HepG2 (cell line): ENCODE results near the gene DLAT. TPM values are rescaled to one million over a fixed set of nuclear protein-coding genes. Genes with fewer than 3 reads are reported as not detected.

Experiments
- ATAC-seq: fragments of 200-7000 bp; cut with Tn5 transposase; 3 replicates; pipeline ENCODE4 v1.9.1; 2020; ENCODE audit warnings: mild to moderate bottlenecking, moderate library complexity
- BruUV-seq: library from RNA; stranded (reverse); fragments of 400-500 nt; replicated peaks from 2 replicates; lab custom pipeline; 2021; lab: Mats Ljungman, UMichigan
- CTCF ChIA-PET: fragments of 300-600 bp; formaldehyde crosslinking; extraction: SDS; loops from one replicate; lab custom pipeline; 2021; ENCODE audit warnings: low total read pairs, inconsistent platforms, low intra/inter-chr PET ratio; lab: Yijun Ruan, JAX
- POLR2A ChIA-PET: fragments of 350-600 bp; sonication (Branson Sonifier 250); formaldehyde crosslinking; loops from one replicate; lab custom pipeline; 2020; ENCODE audit warnings: antibody characterized with exemption, inconsistent platforms; lab: Yijun Ruan, JAX
- DNase-seq: peaks from one replicate; pipeline ENCODE4 v3.0.0-alpha.2; 2015; ENCODE audit warnings: low spot score
- FAIRE-seq: peaks from 3 replicates; lab custom pipeline; 2011; peaks lifted over from hg19 to GRCh38; lab: Jason Lieb, UNC
- H2AFZ ChIP-seq: one replicate; pipeline ENCODE4 v1.6.1; 2011; ENCODE audit warnings: low read length, inconsistent platforms
- H3K27ac ChIP-seq: fragments of 300-600 bp; 3 replicates; pipeline ENCODE4 v1.8.0; 2011; ENCODE audit warnings: mixed run types, mild to moderate bottlenecking, mixed read lengths, low read length, inconsistent platforms; ENCODE audit not compliant: insufficient read depth; ENCODE audit errors: extremely low read length
- H3K27me3 ChIP-seq, 2 experiments: fragments of 200-600 bp in 1 of 2; 2 replicates in 1 of 2; 3 replicates in 1 of 2; pipeline versions ENCODE4 v1.6.0 to v1.8.0; 2011; ENCODE audit warnings: low read length in 2 of 2, mild to moderate bottlenecking in 2 of 2, moderate library complexity in 2 of 2, inconsistent platforms in 1 of 2; ENCODE audit not compliant: insufficient read depth in 2 of 2, control insufficient read depth in 1 of 2
- H3K36me3 ChIP-seq, 2 experiments: fragments of 200-600 bp in 1 of 2; replicated peaks in 1 of 2; 2 replicates in 1 of 2; 3 replicates in 1 of 2; pipeline versions ENCODE4 v1.5.1 to v1.8.0; 2011; ENCODE audit warnings: low read length in 2 of 2, inconsistent platforms in 1 of 2; ENCODE audit not compliant: insufficient read depth in 2 of 2, control insufficient read depth in 1 of 2
- H3K4me1 ChIP-seq: 2 replicates; pipeline ENCODE4 v1.5.1; 2012; ENCODE audit warnings: low read length, inconsistent platforms; ENCODE audit not compliant: insufficient read depth
- H3K4me2 ChIP-seq: 2 replicates; pipeline ENCODE4 v1.6.0; 2011; ENCODE audit warnings: low read depth, low read length, inconsistent platforms
- H3K4me3 ChIP-seq, 3 experiments: fragments of 200-600 bp in 1 of 3; sonication (generic), shearing (Covaris generic) in 1 of 3; replicated peaks in 1 of 3; 2 replicates each; pipeline ENCODE4 v1.5.1; 2011 to 2016; ENCODE audit warnings: low read length in 3 of 3, inconsistent platforms in 2 of 3, low read depth in 2 of 3, mild to moderate bottlenecking in 2 of 3, control low read depth in 1 of 3, mixed read lengths in 1 of 3; ENCODE audit not compliant: insufficient read depth in 1 of 3
- H3K79me2 ChIP-seq: one replicate; pipeline ENCODE4 v1.6.1; 2011; ENCODE audit warnings: low read length, inconsistent platforms; ENCODE audit not compliant: insufficient read depth
- H3K9ac ChIP-seq: 2 replicates; pipeline ENCODE4 v1.6.0; 2011; ENCODE audit warnings: mild to moderate bottlenecking, low read depth, low read length, inconsistent platforms; ENCODE audit not compliant: insufficient read depth
- H3K9me3 ChIP-seq: 2 replicates; pipeline ENCODE4 v1.5.1; 2012; ENCODE audit warnings: mild to moderate bottlenecking, low read length
- H4K20me1 ChIP-seq: 2 replicates; pipeline ENCODE4 v1.6.0; 2011; ENCODE audit warnings: inconsistent platforms, mild to moderate bottlenecking, low read length, moderate library complexity; ENCODE audit not compliant: insufficient read depth
- CCAR2 ChIP-seq: fragments of 200-400 bp; formaldehyde crosslinking; optimal IDR thresholded peaks from 2 replicates; pipeline ENCODE3; 2018; ENCODE audit warnings: low read depth, mild to moderate bottlenecking, low read length, moderate library complexity
- MYC ChIP-seq: sonication (generic); formaldehyde crosslinking; IDR thresholded peaks from 2 replicates; pipeline ENCODE4 v1.9.0; 2021; ENCODE audit warnings: missing genetic modification reagents, borderline replicate concordance
- RBFOX2 ChIP-seq: fragments of 200-400 bp; formaldehyde crosslinking; IDR thresholded peaks from 2 replicates; pipeline ENCODE4 v1.6.1; 2017; ENCODE audit warnings: low read depth, mild to moderate bottlenecking, low read length
- ZBTB33 ChIP-seq: sonication (generic); formaldehyde crosslinking; IDR thresholded peaks from 2 replicates; pipeline ENCODE4 v1.4.0; 2020; ENCODE audit warnings: missing genetic modification reagents
- ZNF274 ChIP-seq: sonication (generic); formaldehyde crosslinking; IDR thresholded peaks from 2 replicates; pipeline ENCODE4 v1.5.1; 2020; ENCODE audit warnings: mild to moderate bottlenecking, missing genetic modification reagents
- ZNF331 ChIP-seq: sonication (generic); formaldehyde crosslinking; IDR thresholded peaks from 2 replicates; pipeline ENCODE4 v1.4.0; 2020; ENCODE audit warnings: missing genetic modification reagents
- ZNF468 ChIP-seq: sonication (generic); formaldehyde crosslinking; IDR thresholded peaks from 2 replicates; pipeline ENCODE4 v1.8.0; 2022; ENCODE audit warnings: mild to moderate bottlenecking, moderate library complexity, missing genetic modification reagents
- WGBS: methylation state at CpG from one replicate; pipeline ENCODE4 v1.1.6; 2017; ENCODE audit warnings: low lambda C conversion rate; 5-methylcytosine and 5-hydroxymethylcytosine counted together
- in situ Hi-C: cut with HindIII; loops from 2 replicates; pipeline ENCODE4 v1.10.0; 2017; ENCODE audit warnings: low pct_unique_long_range_greater_than_20kb; ENCODE audit not compliant: extremely low pct_ligation_motif_present
- intact Hi-C: fragments of 100-400 bp; cut with micrococcal nuclease; formaldehyde crosslinking; loops from one replicate; pipeline ENCODE4 v1.10.0; 2022; ENCODE audit not compliant: unreplicated experiment
- polyA plus RNA-seq, 8 experiments: library from polyadenylated mRNA; depleted of rRNA in 3 of 8; stranded (reverse) in 7 of 8; unstranded in 1 of 8; fragments of >200 nt; fragmentation: Illumina TruSeq in 4 of 8; extraction: Trizol in 4 of 8; gene quantifications; 2 replicates each; pipeline versions ENCODE4 v1.2.1 to v1.2.3, GENCODE V29; 2011 to 2016; ENCODE audit warnings: low read depth in 4 of 8, missing spikeins in 1 of 8, mixed read lengths in 1 of 8; ENCODE audit not compliant: insufficient read depth in 1 of 8
- total RNA-seq, 5 experiments: library from RNA; depleted of rRNA; stranded (reverse); fragments of >200 nt; fragmentation: Illumina TruSeq; extraction: Trizol; gene quantifications; 2 replicates each; pipeline ENCODE4 v1.2.3, GENCODE V29; 2016; ENCODE audit warnings: low read depth in 1 of 5

DLAT gene
- total and polyA plus RNA-seq, 2 of the 13 experiments (the other 11 are each of a cell fraction or from before 2014, with no cell fraction given), result 26.4 to 62.2 TPM

GRCh38 chr11:112051768-112052167 is 26.6 kb downstream of the DLAT start:
- Histone ChIP-seq H2AFZ (no peak overlapping the region), H3K9me3 (no peaks in the 10 kb centered on the region), H3K79me2 (peaks cover 5% of the 10 kb centered on the region), H3K4me2 (no peak overlapping the region), H3K4me3 (no peak overlapping the region), H3K4me1 (no peaks in the 10 kb centered on the region), H3K9ac (no peak overlapping the region), H3K27me3 (no peaks in the 10 kb centered on the region), H3K27ac (no peak overlapping the region), H3K36me3 (peaks cover 5 to 54% of the 10 kb centered on the region in 2 experiments; a peak in 4 of 5 replicates), H4K20me1 (no peaks in the 10 kb centered on the region)
- CTCF ChIA-PET, result no interaction called here
- intact Hi-C loops, result no loop called here
- FAIRE-seq (no peak), DNase-seq (no peak), ATAC-seq (no peak)
- no peak for TF ChIP-seq ZNF468
- no peak for TF ChIP-seq CCAR2
- TF ChIP-seq ZBTB33 (CRISPR knock-in tag), result no peak
- TF ChIP-seq MYC (CRISPR knock-in tag), result no peak
- no peak for TF ChIP-seq ZNF274 (CRISPR knock-in tag)
- POLR2A ChIA-PET, result no interaction called here
- WGBS, result 98% methylated on average over 3 of the region's 3 CpGs
- BruUV-seq, result no TSS peak
- in situ Hi-C loops, result no loop called here

DNA sequence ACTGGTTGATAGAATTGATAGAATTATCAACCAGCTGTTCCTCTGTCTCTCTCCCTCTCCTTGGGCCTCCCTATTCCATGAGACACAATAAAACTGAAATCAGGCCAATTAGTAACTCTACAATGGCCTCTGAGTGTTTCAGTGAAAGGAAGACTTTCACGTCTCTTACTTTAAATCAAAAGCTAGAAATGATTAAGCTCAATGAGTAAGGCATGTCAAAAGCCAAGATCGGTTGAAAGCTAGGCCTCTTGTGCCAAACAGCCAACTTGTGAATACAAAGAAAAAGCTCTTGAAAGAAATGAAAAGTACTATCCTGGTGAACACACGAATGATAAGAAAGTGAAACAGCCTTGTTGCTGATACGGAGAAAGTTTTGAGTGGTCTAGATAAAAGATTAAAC is 32.0 kb downstream of the DLAT start:
- Histone ChIP-seq H3K27me3 (no peaks in the 10 kb centered on the region), H3K4me1 (no peaks in the 10 kb centered on the region), H3K9ac (no peak overlapping the region), H3K79me2 (no peaks in the 10 kb centered on the region), H4K20me1 (no peaks in the 10 kb centered on the region), H2AFZ (no peak overlapping the region), H3K4me2 (no peak overlapping the region), H3K27ac (no peak overlapping the region), H3K36me3 (peaks cover 17 to 59% of the 10 kb centered on the region in 2 experiments), H3K9me3 (no peaks in the 10 kb centered on the region), H3K4me3 (no peak overlapping the region)
- TF ChIP-seq ZNF331 (CRISPR knock-in tag), result no peak
- TF ChIP-seq RBFOX2, result no peak
- DNase-seq (no peak), FAIRE-seq (no peak), ATAC-seq (no peak)
- no TSS peak for BruUV-seq
- intact Hi-C loops (no loop called here), in situ Hi-C loops (no loop called here)
- CTCF ChIA-PET, result no interaction called here
- 97% methylated on average over 4 of the region's 4 CpGs for WGBS
- POLR2A ChIA-PET, result no interaction called here
